HG02759 (cell line): ENCODE measurements around the gene MELK.
"Not testable (repeated sequence)": the region's sequence is repeated elsewhere in the genome, so short reads cannot be mapped to it uniquely, and the experiment has no call there.

Source experiments
- ATAC-seq: cut with Tn5 transposase; IDR thresholded peaks from one replicate; pipeline ENCODE4 v1.9.1; 2021; ENCODE audit warnings: mild to moderate bottlenecking, moderate library complexity; ENCODE audit not compliant: unreplicated experiment

The MELK gene

GRCh38 chr9:36572515-36573418 lies at the start of gene MELK:
Gene MELK, plus strand, starts transcription at chr9:36572895. Its CDS starts 8,787 bp downstream, at chr9:36581682.
- ATAC-seq: peak; percentile 80

- ATAC-seq: no peak
Observed at GRCh38 chr9:36530224-36530623, 42.5 kb upstream of the MELK start.

DNA sequence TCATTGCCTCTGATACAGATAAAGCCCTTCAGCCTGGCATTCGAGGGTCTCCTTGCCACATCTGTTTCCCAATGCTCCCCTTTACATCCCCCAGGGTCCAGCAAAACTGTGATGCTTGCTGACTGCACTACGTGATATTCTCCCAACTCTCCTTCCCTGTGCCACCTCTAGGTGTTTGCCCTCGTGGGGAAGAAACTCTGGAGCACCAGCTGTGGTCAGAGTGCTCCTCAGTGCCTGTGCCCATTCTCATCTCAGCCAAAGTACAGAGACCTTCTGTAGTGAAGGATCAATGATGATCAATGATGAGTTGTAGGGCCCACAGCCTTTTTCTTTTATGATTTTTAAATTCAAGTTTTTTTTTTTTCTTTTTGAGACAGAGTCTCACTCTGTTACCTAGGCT lies 40.3 kb upstream of the MELK start:
- no peak for ATAC-seq

GRCh38 chr9:36533726-36534125 lies 39.0 kb upstream of the MELK start:
- not testable (repeated sequence) for ATAC-seq

GRCh38 chr9:36535107-36535506 lies 37.6 kb upstream of the MELK start:
- ATAC-seq: no peak

GRCh38 chr9:36537861-36538260 lies 34.8 kb upstream of the MELK start:
- ATAC-seq: no peak

DNA sequence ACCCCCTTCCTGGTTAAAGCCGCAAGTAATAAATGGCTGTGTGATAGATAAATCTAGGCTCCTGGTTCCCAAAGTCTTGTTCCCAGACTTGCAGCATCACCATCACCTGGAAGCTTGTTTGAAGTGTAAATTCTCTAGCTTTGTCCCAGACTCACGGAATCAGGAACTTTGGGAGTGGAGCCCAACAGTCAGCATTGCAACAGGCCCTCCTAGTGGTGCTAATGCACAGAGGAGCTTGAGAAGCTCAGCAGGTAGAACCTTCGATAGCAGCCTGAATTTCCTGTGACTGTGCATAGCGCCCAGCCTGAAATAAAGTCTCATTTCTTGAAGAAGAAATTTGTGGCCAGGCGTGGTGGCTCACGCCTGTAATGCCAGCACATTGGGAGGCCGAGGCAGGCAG lies 30.3 kb upstream of the MELK start:
- no peak for ATAC-seq

DNA sequence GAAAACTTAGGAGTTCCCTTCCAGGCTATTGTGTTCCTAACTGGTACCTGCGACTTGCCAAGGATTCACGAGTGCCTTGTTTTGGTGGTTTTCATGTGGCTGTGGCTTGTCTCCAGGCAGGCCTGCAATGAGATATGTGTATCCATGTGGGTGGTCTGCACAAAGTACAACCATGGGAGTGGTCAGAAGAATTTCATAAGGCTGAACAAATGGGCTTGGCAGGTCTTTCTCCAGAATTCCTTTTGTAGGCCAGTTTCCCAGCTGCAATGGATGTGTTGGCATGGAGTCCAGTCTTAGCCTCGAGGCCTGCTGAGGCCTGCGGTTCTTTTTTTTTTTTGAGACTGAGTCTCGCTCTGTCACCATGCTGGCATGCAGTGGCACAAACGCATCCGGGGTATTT lies 28.8 kb upstream of the MELK start:
- ATAC-seq: no peak

- no peak for ATAC-seq
Observed at GRCh38 chr9:36547598-36547997, 25.1 kb upstream of the MELK start.

DNA sequence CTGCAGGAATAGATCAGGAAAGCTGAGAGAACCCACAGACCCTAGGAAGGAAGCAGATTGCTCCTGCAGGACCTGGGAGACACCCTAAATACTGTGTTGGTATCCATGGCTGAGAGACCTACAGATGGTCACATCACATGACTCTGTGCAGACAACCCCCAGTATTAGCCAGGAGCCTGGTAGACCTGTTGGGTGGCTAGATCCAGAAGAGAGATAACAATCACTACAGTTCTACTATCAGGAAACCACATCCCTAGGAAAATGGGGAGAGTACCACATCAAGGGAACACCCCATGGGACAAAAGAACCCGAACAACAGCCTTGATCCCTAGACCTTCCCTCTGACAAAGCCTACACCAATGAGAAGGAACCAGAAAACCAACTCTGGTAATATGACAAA lies 24.2 kb upstream of the MELK start:
- no peak for ATAC-seq

GRCh38 chr9:36550135-36550534 lies 22.6 kb upstream of the MELK start:
- ATAC-seq: no peak

DNA sequence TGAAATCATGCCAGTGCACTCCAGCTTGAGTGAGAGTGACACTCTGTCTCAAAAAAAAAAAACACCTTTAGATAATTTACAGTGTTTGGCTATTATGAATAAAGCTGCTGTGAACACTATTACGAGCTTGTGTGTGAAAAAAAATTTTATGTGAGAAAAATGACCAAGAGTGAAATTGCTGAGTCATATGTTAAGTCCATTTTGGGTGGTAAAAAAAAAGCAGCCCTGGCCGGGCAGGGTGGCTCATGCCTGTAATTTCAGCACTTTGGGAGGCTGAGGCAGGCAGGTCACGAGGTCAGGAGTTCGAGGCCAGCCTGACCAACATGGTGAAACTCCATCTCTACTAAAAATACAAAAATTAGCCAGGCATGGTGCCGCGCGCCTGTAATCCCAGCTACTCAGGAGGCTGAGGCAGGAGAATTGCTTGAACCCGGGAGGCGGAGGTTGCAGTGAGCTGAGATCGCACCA lies 22.0 kb upstream of the MELK start:
- peak; percentile 76 for ATAC-seq

DNA sequence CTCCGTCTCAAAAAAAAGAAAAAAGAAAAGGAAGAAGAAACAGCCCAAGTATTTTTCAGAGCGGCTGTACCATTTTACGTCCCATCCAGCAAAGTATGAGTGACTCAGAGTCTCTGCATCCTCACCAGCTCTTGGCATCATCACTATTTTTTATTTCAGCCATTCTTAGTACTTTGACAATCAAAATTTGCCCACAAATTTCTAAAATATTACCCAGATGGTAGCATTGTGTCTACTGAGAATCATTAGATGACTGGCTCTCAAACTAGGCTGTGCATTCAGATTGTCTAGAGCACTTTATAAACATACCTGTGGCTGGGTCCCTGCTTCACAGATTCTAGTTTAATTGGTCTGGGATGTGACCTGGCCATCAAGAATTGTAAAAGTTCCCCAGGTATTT lies 21.6 kb upstream of the MELK start:
- ATAC-seq: no peak

DNA sequence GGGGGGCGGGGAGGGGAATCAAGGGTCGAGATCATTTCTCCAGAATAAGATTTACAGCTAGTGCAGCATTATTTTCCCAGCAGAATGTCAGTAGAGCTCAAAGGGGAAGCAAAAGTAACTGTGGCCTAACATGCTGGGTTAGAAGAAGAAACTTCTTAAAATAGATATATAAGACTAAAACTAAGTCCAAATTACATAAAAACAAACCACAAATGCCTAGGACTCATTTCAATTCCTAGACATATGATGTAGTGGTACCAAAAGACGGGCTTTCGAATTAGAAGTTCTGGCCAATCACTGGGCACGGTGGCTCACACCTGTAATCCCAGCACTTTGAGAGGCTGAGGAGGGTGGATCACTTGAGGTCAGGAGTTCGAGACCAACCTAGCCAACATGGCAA lies 20.8 kb upstream of the MELK start:
- no peak for ATAC-seq

DNA sequence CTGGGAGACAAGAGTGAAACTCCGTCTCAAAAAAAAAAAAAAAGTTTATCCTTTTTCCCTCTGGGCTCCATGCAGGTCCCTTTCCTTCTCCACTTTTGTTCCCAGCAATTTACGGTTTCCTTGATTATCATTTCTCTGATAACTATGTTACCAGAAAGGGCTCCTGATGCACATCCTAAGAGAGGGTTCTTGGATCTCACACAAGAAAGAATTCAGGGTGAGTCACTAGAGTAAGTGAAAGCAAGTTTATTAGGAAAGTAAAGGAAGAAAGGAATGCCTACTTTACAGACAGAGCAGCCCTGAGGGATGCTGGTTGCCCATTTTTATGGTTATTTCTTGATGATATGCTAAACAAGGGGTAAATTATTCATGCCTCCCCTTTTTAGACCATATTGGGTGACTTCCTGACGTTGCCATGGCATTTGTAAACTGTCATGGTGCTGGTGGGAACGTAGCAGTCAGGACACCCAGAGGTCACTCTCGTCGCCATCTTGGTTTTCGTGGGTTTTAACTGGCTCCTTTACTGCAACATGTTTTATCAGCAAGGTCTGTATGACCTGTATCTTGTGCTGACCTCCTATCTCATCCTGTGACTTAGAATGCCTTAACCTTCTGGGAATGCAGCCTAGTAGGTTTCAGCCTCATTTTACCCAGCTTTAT lies 13.5 kb upstream of the MELK start:
- no peak for ATAC-seq

DNA sequence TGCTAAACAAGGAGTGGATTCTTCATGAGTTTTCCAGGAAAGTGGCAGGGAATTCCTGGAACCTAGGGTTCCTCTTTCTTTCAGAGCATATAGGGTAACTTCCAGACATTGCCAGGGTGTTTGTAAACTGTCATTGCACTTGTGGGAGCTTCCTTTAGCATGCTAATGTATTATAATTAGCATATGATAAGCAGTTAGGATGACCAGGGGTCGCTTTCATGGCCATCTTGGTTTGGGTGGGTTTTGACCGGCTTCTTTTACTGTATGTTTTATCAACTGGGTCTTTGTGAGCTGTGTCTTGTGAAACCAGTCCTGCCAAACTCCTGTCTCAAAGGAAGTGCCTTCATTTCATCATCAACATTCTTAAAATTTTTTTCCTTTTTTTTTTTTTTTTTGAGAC lies 11.9 kb upstream of the MELK start:
- no peak for ATAC-seq

DNA sequence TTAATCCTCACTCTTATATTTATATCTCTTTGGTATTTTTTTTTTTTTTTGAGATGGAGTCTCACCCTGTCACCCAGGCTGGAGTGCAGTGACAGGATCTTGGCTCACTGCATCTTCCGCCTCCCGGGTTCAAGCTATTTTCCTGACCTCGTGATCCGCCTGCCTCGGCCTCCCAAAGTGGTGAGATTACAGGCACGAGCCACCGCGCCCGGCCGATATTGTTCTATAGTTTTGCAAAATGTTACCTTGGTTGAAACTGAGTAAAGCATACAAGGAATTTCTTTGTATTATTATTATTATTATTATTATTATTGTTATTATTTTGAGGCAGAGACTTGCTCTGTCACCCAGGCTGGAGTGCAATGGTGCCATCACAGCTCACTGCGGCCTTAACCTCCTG lies 9.9 kb upstream of the MELK start:
- ATAC-seq: not testable (repeated sequence)

DNA sequence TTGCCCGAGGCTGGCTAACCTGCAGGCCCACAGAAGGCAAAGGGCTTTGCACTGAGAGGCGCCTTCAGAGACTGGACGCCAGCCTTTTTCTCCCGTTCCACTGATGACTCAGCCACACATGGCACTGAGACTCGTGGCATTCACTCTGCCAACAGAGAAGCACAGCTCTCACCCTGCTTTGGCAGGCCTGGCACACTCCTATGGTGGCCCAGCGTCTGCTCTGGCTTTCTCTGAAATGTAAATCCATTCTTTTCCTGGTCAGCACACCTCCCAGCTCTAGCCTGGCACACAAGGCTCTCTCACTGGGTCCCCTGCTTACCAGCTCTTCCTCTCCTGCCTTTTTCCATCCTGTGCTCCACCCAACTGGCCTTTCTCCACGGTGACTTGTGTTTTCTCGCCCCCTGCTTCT lies 5.9 kb upstream of the MELK start:
- no peak for ATAC-seq

DNA sequence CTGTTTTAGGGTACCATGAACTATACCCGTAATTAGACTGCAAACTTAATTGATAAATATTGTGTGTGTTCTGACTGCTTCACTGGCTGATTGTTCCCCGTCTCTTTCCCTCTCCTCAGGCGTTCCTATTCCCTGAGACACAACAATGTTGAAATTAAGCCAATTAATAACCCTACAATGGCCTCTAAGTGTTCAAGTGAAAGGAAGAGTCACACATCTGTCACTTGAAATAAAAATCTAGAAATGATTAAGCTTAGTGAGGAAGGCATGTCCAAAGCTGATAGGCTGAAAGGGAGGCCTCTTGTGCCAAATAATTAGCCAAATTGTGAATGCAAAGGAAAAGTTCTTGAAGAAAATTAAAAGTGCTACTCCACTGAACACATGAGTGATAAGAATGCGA lies 4.0 kb upstream of the MELK start:
- ATAC-seq: not testable (repeated sequence)

DNA sequence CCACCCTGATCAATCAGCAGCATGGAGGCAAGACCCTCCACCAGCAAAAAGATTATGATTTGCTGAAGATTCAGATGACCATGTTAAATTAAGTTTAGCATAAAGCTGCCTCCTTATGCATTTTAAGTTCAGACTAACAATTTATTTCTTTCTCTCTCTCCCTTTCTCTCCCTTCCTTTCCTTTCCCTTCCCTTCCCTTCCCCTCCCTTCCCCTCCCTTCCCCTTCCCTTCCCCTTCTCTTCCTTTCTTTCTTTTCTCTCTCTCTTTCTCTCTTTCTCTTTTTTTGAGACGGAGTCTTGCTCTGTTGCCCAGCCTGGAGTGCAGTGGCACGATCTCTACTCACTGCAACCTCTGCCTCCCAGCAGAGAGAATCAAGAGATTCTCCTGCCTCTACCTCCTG lies 1.4 kb upstream of the MELK start:
- no peak for ATAC-seq

- not testable (repeated sequence) for ATAC-seq
Observed at GRCh38 chr9:36574045-36574444, 1.4 kb downstream of the MELK start.

- no peak for ATAC-seq
Observed at GRCh38 chr9:36575411-36575882, 2.8 kb downstream of the MELK start.
